ENCODE measurements around the gene ABCD4.

The ABCD4 gene

GRCh38 chr14:74260525-74261233 is 42.1 kb downstream of the ABCD4 start:
- DNase-seq (ENCODE audit: low read depth in 1 of 2, low spot score in 1 of 2) = no peak

- DNase-seq (ENCODE audit: low read depth in 1 of 2, low spot score in 1 of 2) = no peak
These were observed 43.2 kb downstream of the ABCD4 start for GRCh38 chr14:74259513-74259912.

- DNase-seq (ENCODE audit: low read depth in 1 of 2, low spot score in 1 of 2) = no peak
These were observed 44.0 kb downstream of the ABCD4 start for GRCh38 chr14:74258764-74259035.

GRCh38 chr14:74257941-74258763 is 44.6 kb downstream of the ABCD4 start:
- DNase-seq (ENCODE audit: low read depth in 1 of 2, low spot score in 1 of 2) = no peak

- DNase-seq (ENCODE audit: low read depth in 1 of 2, low spot score in 1 of 2) = peak; percentile 35 to 36
These were observed 45.4 kb downstream of the ABCD4 start for GRCh38 chr14:74257078-74257940.

- no peak for DNase-seq (ENCODE audit: low read depth in 1 of 2, low spot score in 1 of 2)
These were observed 47.5 kb downstream of the ABCD4 start for GRCh38 chr14:74255281-74255680.

GRCh38 chr14:74249433-74250375 is 53.0 kb downstream of the ABCD4 start:
- DNase-seq (ENCODE audit: low read depth in 1 of 2, low spot score in 1 of 2) = no peak

GRCh38 chr14:74248017-74248416 is 54.7 kb downstream of the ABCD4 start:
- no peak for DNase-seq (ENCODE audit: low read depth in 1 of 2, low spot score in 1 of 2)

GRCh38 chr14:74246542-74246941 is 56.2 kb downstream of the ABCD4 start:
- no peak for DNase-seq (ENCODE audit: low read depth in 1 of 2, low spot score in 1 of 2)

GRCh38 chr14:74245292-74245691 is 57.4 kb downstream of the ABCD4 start:
- no peak for DNase-seq (ENCODE audit: low read depth in 1 of 2, low spot score in 1 of 2)

- no peak for DNase-seq (ENCODE audit: low read depth in 1 of 2, low spot score in 1 of 2)
These were observed 58.6 kb downstream of the ABCD4 start for GRCh38 chr14:74244115-74244514.

GRCh38 chr14:74243051-74243450 is 59.7 kb downstream of the ABCD4 start:
- no peak for DNase-seq (ENCODE audit: low read depth in 1 of 2, low spot score in 1 of 2)

GRCh38 chr14:74242780-74243042 is 60.0 kb downstream of the ABCD4 start:
- DNase-seq (ENCODE audit: low read depth in 1 of 2, low spot score in 1 of 2) = no peak

GRCh38 chr14:74242021-74242779 is 60.5 kb downstream of the ABCD4 start:
- DNase-seq (ENCODE audit: low read depth in 1 of 2, low spot score in 1 of 2) = no peak

- DNase-seq (ENCODE audit: low read depth in 1 of 2, low spot score in 1 of 2) = no peak
These were observed 61.1 kb downstream of the ABCD4 start for GRCh38 chr14:74241652-74242017.

GRCh38 chr14:74240794-74241651 is 61.7 kb downstream of the ABCD4 start:
- no peak for DNase-seq (ENCODE audit: low read depth in 1 of 2, low spot score in 1 of 2)

GRCh38 chr14:74239848-74240793 is 62.6 kb downstream of the ABCD4 start:
- no peak for DNase-seq (ENCODE audit: low read depth in 1 of 2, low spot score in 1 of 2)
